GM18499 (cell line): Measurements from ENCODE around the gene KIRREL1.

ENCODE experiments used
- ATAC-seq: cut with Tn5 transposase; IDR thresholded peaks from one replicate; pipeline ENCODE4 v1.9.1; 2021; ENCODE audit warnings: moderate number of reproducible peaks; ENCODE audit not compliant: insufficient read depth, unreplicated experiment

KIRREL1 gene

GRCh38 chr1:158002631-158003405, 9.4 kb downstream of the KIRREL1 start:
- no peak for ATAC-seq

- ATAC-seq = no peak
Observed at GRCh38 chr1:158003406-158003800, 10.0 kb downstream of the KIRREL1 start.

- ATAC-seq = no peak
Observed at GRCh38 chr1:158005224-158005623, 11.8 kb downstream of the KIRREL1 start.

GRCh38 chr1:158007180-158007579, 13.7 kb downstream of the KIRREL1 start:
- ATAC-seq = no peak

- ATAC-seq = no peak
Observed at GRCh38 chr1:158007667-158008386, 14.4 kb downstream of the KIRREL1 start.

GRCh38 chr1:158008630-158009029, 15.2 kb downstream of the KIRREL1 start:
- ATAC-seq = no peak

- no peak for ATAC-seq
Observed at GRCh38 chr1:158011714-158012113, 18.3 kb downstream of the KIRREL1 start.

GRCh38 chr1:158013840-158014730, 20.6 kb downstream of the KIRREL1 start:
- ATAC-seq = no peak

- ATAC-seq = no peak
Observed at GRCh38 chr1:158014731-158015320, 21.4 kb downstream of the KIRREL1 start.

GRCh38 chr1:158016651-158017335, 23.3 kb downstream of the KIRREL1 start:
- no peak for ATAC-seq

- no peak for ATAC-seq
Observed at GRCh38 chr1:158017800-158018595, 24.6 kb downstream of the KIRREL1 start.

GRCh38 chr1:158019171-158019868, 25.9 kb downstream of the KIRREL1 start:
- ATAC-seq = no peak

- no peak for ATAC-seq
Observed at GRCh38 chr1:158020259-158020885, 26.9 kb downstream of the KIRREL1 start.

GRCh38 chr1:158020886-158021620, 27.6 kb downstream of the KIRREL1 start:
- ATAC-seq = no peak

GRCh38 chr1:158021721-158022120, 28.3 kb downstream of the KIRREL1 start:
- ATAC-seq = no peak

GRCh38 chr1:158022554-158023312, 29.3 kb downstream of the KIRREL1 start:
- ATAC-seq = no peak

- no peak for ATAC-seq
Observed at GRCh38 chr1:158024737-158025136, 31.3 kb downstream of the KIRREL1 start.
